ENCODE data around the gene PSG5.
"Not testable (repeated sequence)": the region's sequence is repeated elsewhere in the genome, so short reads cannot be mapped to it uniquely, and the experiment has no call there.

- not testable (repeated sequence) for TF ChIP-seq CTCF (IDR thresholded peaks at IDR 0.05; ENCODE audit: insufficient read depth, low read length); POLR2AphosphoS5 (IDR thresholded peaks at IDR 0.05; ENCODE audit: low read depth); SPI1 (IDR thresholded peaks at IDR 0.05; ENCODE audit: borderline replicate concordance, low read depth)
Measured at GRCh38 chr19:43188092-43188491, 1.8 kb upstream of the PSG5 start.
